Nephron (organoid): Measurements from ENCODE around the gene BMP2K.
"Not testable (repeated sequence)": the region's sequence is repeated elsewhere in the genome, so short reads cannot be mapped to it uniquely, and the experiment has no call there.

ENCODE experiments used
- H3K27ac Mint-ChIP-seq, 3 experiments: 2 replicates each; pipeline ENCODE4 v1.8.0; 2020; ENCODE audit warnings: mixed read lengths in 3 of 3, mild to moderate bottlenecking in 2 of 3, moderate library complexity in 1 of 3
- H3K27me3 Mint-ChIP-seq: 2 replicates; pipeline ENCODE4 v1.8.0; 2021; ENCODE audit warnings: low read depth, mild to moderate bottlenecking, moderate library complexity, mixed read lengths
- H3K36me3 Mint-ChIP-seq: 2 replicates; pipeline ENCODE4 v1.8.0; 2020; ENCODE audit warnings: low read depth, mixed read lengths
- H3K4me1 Mint-ChIP-seq: 2 replicates; pipeline ENCODE4 v1.8.0; 2020; ENCODE audit warnings: mixed read lengths
- H3K4me3 Mint-ChIP-seq, 3 experiments: 2 replicates each; pipeline ENCODE4 v1.8.0; 2020; ENCODE audit warnings: mild to moderate bottlenecking in 3 of 3, mixed read lengths in 3 of 3, moderate library complexity in 2 of 3
- H3K9me3 Mint-ChIP-seq: 2 replicates; pipeline ENCODE4 v1.8.0; 2020; ENCODE audit warnings: mixed read lengths
- CTCF ChIP-seq, 3 experiments: fragments of 200-600 bp; sonication (generic); IDR thresholded peaks; one replicate each; pipeline ENCODE4 v1.5.0; 2021; ENCODE audit warnings: antibody characterized with exemption in 3 of 3; ENCODE audit not compliant: unreplicated experiment in 3 of 3

Gene BMP2K

GRCh38 chr4:78902298-78902697 is 126.1 kb downstream of the BMP2K start:
- H3K27ac Mint-ChIP-seq: no peak overlapping the region
- H3K4me3 Mint-ChIP-seq: no peak overlapping the region
- no peak for TF ChIP-seq CTCF (IDR thresholded peaks at IDR 0.05; ENCODE audit: unreplicated experiment in 3 of 3)
- H3K36me3 Mint-ChIP-seq: peaks cover 29% of the 10 kb centered on the region
- peaks cover 13% of the 10 kb centered on the region for H3K4me1 Mint-ChIP-seq
- no peaks in the 10 kb centered on the region for H3K27me3 Mint-ChIP-seq
- H3K9me3 Mint-ChIP-seq: no peaks in the 10 kb centered on the region

DNA sequence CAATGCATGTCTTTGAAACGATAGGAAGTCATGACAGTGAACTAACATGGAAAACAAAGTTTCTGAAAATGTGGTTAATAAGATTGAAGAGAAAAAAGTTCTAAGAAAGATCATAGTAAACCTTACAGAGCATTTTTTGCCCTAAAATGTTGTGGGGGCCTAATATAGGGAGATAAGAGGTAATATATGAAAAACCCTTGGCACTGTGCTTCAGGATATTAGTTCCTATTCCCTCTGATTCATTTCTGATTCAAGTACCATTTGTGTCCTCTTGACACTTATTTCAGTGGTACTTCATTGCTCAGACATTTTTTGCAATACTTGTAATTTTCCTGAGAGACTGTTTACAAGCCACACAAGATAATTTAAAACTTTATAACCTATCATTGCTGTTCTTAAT is 128.0 kb downstream of the BMP2K start:
- Mint-ChIP-seq H3K27ac (no peak overlapping the region), H3K9me3 (no peaks in the 10 kb centered on the region), H3K36me3 (peaks cover 28% of the 10 kb centered on the region), H3K27me3 (no peaks in the 10 kb centered on the region), H3K4me3 (no peak overlapping the region), H3K4me1 (peaks cover 5% of the 10 kb centered on the region)
- no peak for TF ChIP-seq CTCF (IDR thresholded peaks at IDR 0.05; ENCODE audit: unreplicated experiment in 3 of 3)

DNA sequence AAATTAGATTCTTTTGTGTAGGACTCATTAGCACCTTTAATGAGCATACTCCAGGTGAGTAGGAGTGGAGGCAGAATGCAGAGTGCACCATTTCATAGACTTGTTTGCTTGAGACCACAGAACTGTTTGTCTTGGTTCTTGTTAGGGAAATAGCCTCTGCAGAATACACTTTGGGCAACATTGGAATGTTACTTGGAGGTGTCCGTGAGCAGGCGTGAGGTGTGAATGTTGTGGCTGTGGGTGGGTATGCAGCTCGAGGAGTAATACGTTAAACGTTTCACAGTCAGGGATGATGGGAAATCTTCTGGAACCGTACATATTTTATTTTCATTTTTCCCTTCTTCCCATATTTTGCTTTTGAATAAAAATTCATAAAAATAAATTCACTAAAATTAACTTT is 131.5 kb downstream of the BMP2K start:
- Mint-ChIP-seq H3K27me3 (no peaks in the 10 kb centered on the region), H3K4me3 (no peak overlapping the region), H3K27ac (no peak overlapping the region), H3K4me1 (no peaks in the 10 kb centered on the region), H3K36me3 (peaks cover 45% of the 10 kb centered on the region), H3K9me3 (no peaks in the 10 kb centered on the region)
- no peak for TF ChIP-seq CTCF (IDR thresholded peaks at IDR 0.05; ENCODE audit: unreplicated experiment in 3 of 3)

DNA sequence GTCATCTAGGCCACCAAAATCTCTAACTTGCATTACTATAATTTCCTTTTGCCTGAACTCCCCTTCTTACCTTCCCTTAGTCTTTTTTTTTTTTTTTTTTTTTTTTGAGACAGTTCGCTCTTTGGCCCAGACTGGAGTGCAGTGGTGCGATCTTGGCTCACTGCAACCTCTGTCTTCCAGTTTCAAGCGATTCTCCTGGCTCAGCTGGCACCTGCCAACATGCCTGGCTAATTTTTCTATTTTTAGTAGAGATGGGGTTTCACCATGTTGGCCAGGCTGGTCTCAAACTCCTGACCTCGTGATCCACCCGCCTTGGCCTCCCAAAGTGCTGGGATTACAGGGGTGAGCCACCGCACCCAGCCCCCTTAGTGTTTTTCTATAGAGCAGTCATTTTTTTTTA is 132.8 kb downstream of the BMP2K start:
- not testable (repeated sequence) for H3K27ac Mint-ChIP-seq, H3K27me3 Mint-ChIP-seq, H3K9me3 Mint-ChIP-seq, H3K4me3 Mint-ChIP-seq, H3K4me1 Mint-ChIP-seq
- H3K36me3 Mint-ChIP-seq: peaks cover 38% of the 10 kb centered on the region

DNA sequence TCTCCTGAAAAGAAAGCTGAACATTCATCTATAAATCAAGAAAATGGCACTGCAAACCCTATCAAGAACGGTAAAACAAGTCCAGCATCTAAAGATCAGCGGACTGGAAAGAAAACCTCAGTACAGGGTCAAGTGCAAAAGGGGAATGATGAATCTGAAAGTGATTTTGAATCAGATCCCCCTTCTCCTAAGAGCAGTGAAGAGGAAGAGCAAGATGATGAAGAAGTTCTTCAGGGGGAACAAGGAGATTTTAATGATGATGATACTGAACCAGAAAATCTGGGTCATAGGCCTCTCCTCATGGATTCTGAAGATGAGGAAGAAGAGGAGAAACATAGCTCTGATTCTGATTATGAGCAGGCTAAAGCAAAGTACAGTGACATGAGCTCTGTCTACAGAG is 134.5 kb downstream of the BMP2K start:
- Mint-ChIP-seq H3K4me1 (no peaks in the 10 kb centered on the region), H3K4me3 (no peak overlapping the region), H3K27me3 (no peaks in the 10 kb centered on the region), H3K36me3 (peaks cover 38% of the 10 kb centered on the region), H3K27ac (no peak overlapping the region), H3K9me3 (no peaks in the 10 kb centered on the region)
- no peak for TF ChIP-seq CTCF (IDR thresholded peaks at IDR 0.05; ENCODE audit: unreplicated experiment in 3 of 3)

GRCh38 chr4:78922207-78922606 is 146.1 kb downstream of the BMP2K start:
- H3K4me1 Mint-ChIP-seq: no peaks in the 10 kb centered on the region
- no peak overlapping the region for H3K4me3 Mint-ChIP-seq
- peaks cover 27% of the 10 kb centered on the region for H3K36me3 Mint-ChIP-seq
- H3K9me3 Mint-ChIP-seq: no peaks in the 10 kb centered on the region
- H3K27me3 Mint-ChIP-seq: no peaks in the 10 kb centered on the region
- no peak for TF ChIP-seq CTCF (IDR thresholded peaks at IDR 0.05; ENCODE audit: unreplicated experiment in 3 of 3)
- no peak overlapping the region for H3K27ac Mint-ChIP-seq
